ENCODE results near the gene IL4I1. TPM values are rescaled to one million over a fixed set of nuclear protein-coding genes. Genes with fewer than 3 reads are reported as not detected.

Gene IL4I1
- total and polyA plus RNA-seq, 12 donors: 0.26 to 26.9 (median 0.57) TPM; not detected in 3

- Histone ChIP-seq H3K4me1 (peaks cover 0 to 65% (median 7%) of the 10 kb centered on the region in 9 donors), H3K4me3 (no peak overlapping the region), H3K9me3 (no peaks in the 10 kb centered on the region), H3K27ac (no peak overlapping the region), H3K27me3 (no peaks in the 10 kb centered on the region), H3K36me3 (peaks cover 0 to 91% (median 9%) of the 10 kb centered on the region in 9 donors)
- ATAC-seq (no peak), DNase-seq (no peak)
- 94 to 95% methylated on average over 24 of the region's 24 CpGs for WGBS, 2 donors
- TF ChIP-seq CTCF (IDR thresholded peaks at IDR 0.05): no peak
- intact Hi-C loops (cut with DNase I): no loop called here
Observed at GRCh38 chr19:49920624-49921363, 24.1 kb upstream of the IL4I1 start.

- 95 to 97% methylated on average over 8 of the region's 8 CpGs for WGBS, 2 donors
- TF ChIP-seq CTCF (IDR thresholded peaks at IDR 0.05): no peak
- ATAC-seq: no peak
Observed at GRCh38 chr19:49918089-49918488, 21.4 kb upstream of the IL4I1 start.

GRCh38 chr19:49916839-49917733, 20.4 kb upstream of the IL4I1 start:
- peak in 1 of 9 donors; percentile 42 for TF ChIP-seq CTCF (IDR thresholded peaks at IDR 0.05)
- intact Hi-C loops (cut with DNase I): no loop called here
- ATAC-seq: peak in 1 of 8 donors; percentile 39
- WGBS, 2 donors: 86 to 87% methylated on average over 21 of the region's 21 CpGs
- Histone ChIP-seq H3K4me3 (no peak overlapping the region), H3K27me3 (no peaks in the 10 kb centered on the region), H3K36me3 (peaks cover 0 to 93% (median 8%) of the 10 kb centered on the region in 9 donors), H3K9me3 (peaks cover 0 to 5% (median 0%) of the 10 kb centered on the region in 11 donors), H3K27ac (peak overlapping the region in 1 of 10 donors; percentile 71), H3K4me1 (peaks cover 0 to 38% (median 0%) of the 10 kb centered on the region in 9 donors)
- DNase-seq: no peak

More at GRCh38 chr19:49918089-49918488, 21.4 kb upstream of the IL4I1 start:
- no peak for DNase-seq
- peaks cover 0 to 39% (median 0%) of the 10 kb centered on the region in 9 donors for H3K4me1 ChIP-seq
- intact Hi-C loops (cut with DNase I): no loop called here
- H3K27me3 ChIP-seq: no peaks in the 10 kb centered on the region
- peaks cover 0 to 5% (median 0%) of the 10 kb centered on the region in 11 donors for H3K9me3 ChIP-seq
- no peak overlapping the region for H3K4me3 ChIP-seq
- peaks cover 0 to 93% (median 8%) of the 10 kb centered on the region in 9 donors for H3K36me3 ChIP-seq
- H3K27ac ChIP-seq: peak overlapping the region in 1 of 10 donors; percentile 71

GRCh38 chr19:49915271-49915670, 18.6 kb upstream of the IL4I1 start:
- Histone ChIP-seq H3K27ac (no peak overlapping the region), H3K36me3 (peaks cover 0 to 85% (median 4%) of the 10 kb centered on the region in 9 donors), H3K9me3 (peaks cover 0 to 5% (median 0%) of the 10 kb centered on the region in 11 donors), H3K4me1 (peaks cover 0 to 49% (median 8%) of the 10 kb centered on the region in 9 donors), H3K4me3 (no peak overlapping the region), H3K27me3 (no peaks in the 10 kb centered on the region)
- DNase-seq (no peak), ATAC-seq (no peak)
- intact Hi-C loops (cut with DNase I): no loop called here
- TF ChIP-seq CTCF (IDR thresholded peaks at IDR 0.05): peak in 1 of 9 donors; percentile 10
- WGBS, 2 donors: 95 to 97% methylated on average over 6 of the region's 6 CpGs

All from heart right ventricle (tissue), 16 donors.